H1 (cell line): ENCODE data around the gene AGPAT4.

Experiments used
- CREB1 ChIP-seq: IDR thresholded peaks from 2 replicates; pipeline ENCODE4 v1.6.1; 2012; ENCODE audit warnings: inconsistent platforms
- HDAC6 ChIP-seq: IDR thresholded peaks from one replicate; pipeline ENCODE4 v1.7.1; 2012; ENCODE audit warnings: low read depth, mild to moderate bottlenecking, inconsistent platforms, low read length, moderate library complexity
- JUND ChIP-seq: IDR thresholded peaks from 2 replicates; pipeline ENCODE4 v1.6.1; 2011; ENCODE audit warnings: mild to moderate bottlenecking, improper control_type of control experiment, low read length
- POLR2A ChIP-seq, 2 experiments: IDR thresholded peaks; 1 replicate in 1 of 2; 2 replicates in 1 of 2; pipeline ENCODE4 v1.6.1; 2011; ENCODE audit warnings: low read depth in 2 of 2, low read length in 2 of 2, mild to moderate bottlenecking in 2 of 2; ENCODE audit errors: control extremely low read depth in 1 of 2
- RBBP5 ChIP-seq: IDR thresholded peaks from 2 replicates; pipeline ENCODE4 v1.7.1; 2012; ENCODE audit warnings: low read depth, mild to moderate bottlenecking, inconsistent platforms, low read length, moderate library complexity, borderline replicate concordance
- TF ChIP-seq, protein P1 (sequence below), 3 experiments: IDR thresholded peaks; 1 replicate in 2 of 3; 2 replicates in 1 of 3; pipeline versions ENCODE4 v1.5.1 to v1.6.1; 2011; ENCODE audit warnings: low read length in 3 of 3, mild to moderate bottlenecking in 3 of 3, inconsistent platforms in 2 of 3, low read depth in 1 of 3, moderate library complexity in 1 of 3; ENCODE audit not compliant: insufficient read depth in 1 of 3; ENCODE audit errors: control extremely low read depth in 1 of 3
- TF ChIP-seq, protein P2 (sequence below): IDR thresholded peaks from 2 replicates; pipeline ENCODE4 v1.6.1; 2012; ENCODE audit warnings: inconsistent platforms

DNA sequence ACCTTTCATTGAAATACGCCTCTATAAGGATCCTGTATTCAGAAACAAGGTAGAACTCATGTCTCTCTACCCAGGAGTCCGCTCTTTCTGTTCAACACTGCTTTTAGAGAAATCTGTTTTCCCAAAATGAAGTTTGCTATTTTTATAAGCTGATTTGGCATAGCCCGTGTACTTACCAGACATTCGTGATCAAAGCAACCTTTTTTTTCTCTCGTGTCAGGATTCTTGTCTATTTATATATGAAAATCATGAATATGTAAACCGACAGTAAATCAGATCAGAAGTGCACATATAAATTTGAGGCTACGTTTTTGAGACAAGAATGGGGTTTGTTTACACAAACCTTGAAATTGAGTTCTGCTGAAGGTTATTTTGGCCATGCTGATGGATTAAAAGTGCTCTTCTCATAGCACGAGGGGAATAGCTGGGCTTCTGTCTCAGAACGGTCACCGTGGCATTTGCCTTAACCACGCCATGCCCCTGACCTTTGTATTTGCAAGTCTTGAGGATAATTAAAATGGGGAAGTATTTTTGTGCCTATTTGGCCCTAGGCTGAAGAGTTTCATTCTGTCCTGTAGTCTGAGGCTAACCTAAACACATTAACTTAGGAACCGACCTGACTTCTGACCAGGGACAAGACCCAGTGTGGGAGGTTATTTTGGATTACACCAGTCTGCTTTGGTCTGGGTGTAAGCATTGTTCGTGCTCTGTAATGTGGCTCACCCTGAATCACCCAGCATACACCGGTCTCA, 163.7 kb downstream of the AGPAT4 start:
- no peak for TF ChIP-seq CREB1
- no peak for TF ChIP-seq RBBP5
- TF ChIP-seq, protein P1, sequence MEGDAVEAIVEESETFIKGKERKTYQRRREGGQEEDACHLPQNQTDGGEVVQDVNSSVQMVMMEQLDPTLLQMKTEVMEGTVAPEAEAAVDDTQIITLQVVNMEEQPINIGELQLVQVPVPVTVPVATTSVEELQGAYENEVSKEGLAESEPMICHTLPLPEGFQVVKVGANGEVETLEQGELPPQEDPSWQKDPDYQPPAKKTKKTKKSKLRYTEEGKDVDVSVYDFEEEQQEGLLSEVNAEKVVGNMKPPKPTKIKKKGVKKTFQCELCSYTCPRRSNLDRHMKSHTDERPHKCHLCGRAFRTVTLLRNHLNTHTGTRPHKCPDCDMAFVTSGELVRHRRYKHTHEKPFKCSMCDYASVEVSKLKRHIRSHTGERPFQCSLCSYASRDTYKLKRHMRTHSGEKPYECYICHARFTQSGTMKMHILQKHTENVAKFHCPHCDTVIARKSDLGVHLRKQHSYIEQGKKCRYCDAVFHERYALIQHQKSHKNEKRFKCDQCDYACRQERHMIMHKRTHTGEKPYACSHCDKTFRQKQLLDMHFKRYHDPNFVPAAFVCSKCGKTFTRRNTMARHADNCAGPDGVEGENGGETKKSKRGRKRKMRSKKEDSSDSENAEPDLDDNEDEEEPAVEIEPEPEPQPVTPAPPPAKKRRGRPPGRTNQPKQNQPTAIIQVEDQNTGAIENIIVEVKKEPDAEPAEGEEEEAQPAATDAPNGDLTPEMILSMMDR (IDR thresholded peaks at IDR 0.05; ENCODE audit: control extremely low read depth in 1 of 3, insufficient read depth in 1 of 3, low read depth in 1 of 3, low read length in 3 of 3) = no peak
- TF ChIP-seq, protein P2, sequence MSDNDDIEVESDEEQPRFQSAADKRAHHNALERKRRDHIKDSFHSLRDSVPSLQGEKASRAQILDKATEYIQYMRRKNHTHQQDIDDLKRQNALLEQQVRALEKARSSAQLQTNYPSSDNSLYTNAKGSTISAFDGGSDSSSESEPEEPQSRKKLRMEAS = no peak
- no peak for TF ChIP-seq HDAC6
- TF ChIP-seq JUND = no peak
- no peak for TF ChIP-seq POLR2A (IDR thresholded peaks at IDR 0.05; ENCODE audit: control extremely low read depth in 1 of 2, low read depth in 2 of 2, low read length in 2 of 2)
